HK-2 (cell line): ENCODE data around the gene LTBP2.

Experiments
- DNase-seq: peaks from one replicate; pipeline ENCODE4 v3.0.0-alpha.2; 2018; ENCODE audit not compliant: unreplicated experiment

LTBP2 gene

DNA sequence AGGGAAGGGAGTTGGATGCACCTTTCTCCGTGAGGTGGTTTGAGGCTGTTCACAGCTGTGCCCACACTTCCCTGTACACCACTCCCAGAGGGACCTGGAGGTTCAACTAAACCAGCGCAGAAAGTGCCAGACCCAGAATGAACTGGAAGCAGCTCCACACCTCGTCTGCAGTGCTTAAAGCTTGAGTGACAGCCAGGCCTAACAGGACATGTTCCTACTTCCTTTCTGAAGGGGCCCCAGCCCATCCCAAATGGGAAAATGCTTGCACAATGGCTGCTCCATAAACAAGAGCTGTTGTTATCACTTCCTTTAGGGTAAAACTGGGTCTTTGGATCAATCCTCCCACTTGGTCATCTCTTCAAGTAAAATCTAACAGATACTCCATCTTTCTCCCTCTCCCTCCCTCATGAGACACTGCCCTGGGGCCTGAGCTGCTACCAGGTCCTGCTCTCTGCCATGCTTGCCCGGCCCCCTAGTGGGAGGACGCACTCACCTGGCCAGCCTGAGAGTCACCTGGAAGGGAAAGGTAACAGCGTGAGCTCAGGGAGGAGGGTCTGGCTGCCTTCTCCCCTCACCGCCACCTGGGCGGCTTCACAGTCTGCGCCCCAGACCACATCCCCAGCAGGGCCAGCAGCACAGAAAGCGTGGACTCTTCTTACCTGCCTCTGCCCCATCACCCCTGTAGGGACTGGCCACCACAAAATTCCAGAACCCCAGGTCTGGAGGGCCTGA lies 85.0 kb downstream of the LTBP2 start:
- no peak for DNase-seq

DNA sequence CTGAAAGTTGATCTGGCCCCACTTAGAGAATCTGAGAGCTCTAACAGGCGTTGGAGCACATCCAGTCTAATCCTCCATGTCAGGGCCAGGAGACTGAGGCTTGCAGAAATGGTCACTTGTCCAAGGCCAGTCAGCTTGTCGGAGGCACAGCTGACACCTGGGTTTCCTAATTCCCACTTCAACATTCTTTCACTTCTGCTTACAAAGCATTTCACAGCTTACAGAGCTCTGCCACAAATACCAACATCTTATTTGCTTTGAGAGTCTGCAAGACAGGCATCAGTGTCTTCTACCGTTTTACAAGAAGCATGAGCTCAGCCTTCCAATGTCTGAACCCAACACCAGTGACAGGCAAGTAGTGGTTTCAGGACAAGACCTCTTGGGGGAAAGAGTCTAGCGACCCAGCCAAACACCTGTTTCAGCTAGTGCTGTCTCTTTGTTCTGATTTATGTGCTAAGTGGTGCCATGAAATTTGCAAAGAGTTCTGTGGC lies 86.6 kb downstream of the LTBP2 start:
- no peak for DNase-seq

DNA sequence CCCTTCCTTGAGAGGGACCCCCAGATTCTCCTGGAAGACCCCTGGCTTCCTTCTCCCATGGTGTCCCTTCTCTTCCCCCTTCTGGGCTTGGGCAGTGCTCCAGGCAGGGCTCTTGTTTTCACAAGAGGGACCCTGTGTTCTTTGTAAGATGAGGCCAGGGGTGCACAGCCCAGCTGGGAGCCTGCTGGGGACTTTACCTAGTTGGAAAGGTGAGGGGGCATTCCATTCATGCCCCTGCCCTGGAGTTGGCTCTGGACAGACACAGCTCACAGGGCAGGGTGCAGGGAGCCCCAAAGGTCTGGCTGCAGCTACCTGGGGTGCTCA lies 87.3 kb downstream of the LTBP2 start:
- DNase-seq: no peak

DNA sequence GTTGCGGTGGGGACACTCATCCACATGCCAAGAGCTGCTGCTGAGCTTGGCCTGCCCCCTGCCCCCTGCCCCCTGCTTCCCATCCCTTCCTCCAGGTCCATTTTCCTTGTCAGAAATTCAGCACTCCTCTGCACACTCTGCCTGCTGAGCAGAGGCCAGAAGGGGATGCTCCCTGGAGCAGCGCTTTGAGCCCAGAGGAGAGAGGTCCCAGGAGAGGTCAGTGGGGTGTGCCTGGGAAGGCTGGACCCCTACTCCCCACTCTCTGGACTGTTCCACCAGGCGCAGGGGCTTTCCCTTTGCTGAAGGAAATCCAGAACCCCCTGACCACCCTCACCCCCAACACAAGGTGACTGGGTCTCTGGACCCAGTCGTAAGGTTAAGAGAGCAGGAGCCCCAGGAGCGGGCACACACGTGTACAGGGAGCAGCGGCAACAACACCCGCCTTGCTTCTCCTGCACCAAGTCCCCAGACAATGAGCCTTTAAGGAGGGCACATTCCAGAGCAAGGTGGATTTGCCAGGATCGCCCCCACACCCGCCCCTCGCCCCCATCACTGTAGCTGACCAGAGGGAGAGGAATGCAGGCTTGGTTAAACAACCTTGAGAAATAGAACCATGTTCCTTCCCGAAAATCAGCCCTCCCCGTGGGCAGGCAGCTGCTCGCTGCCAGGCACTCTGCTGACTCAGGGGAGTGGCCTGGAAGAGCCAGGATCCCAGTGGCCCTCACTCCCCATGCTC lies 87.8 kb downstream of the LTBP2 start:
- DNase-seq: no peak

DNA sequence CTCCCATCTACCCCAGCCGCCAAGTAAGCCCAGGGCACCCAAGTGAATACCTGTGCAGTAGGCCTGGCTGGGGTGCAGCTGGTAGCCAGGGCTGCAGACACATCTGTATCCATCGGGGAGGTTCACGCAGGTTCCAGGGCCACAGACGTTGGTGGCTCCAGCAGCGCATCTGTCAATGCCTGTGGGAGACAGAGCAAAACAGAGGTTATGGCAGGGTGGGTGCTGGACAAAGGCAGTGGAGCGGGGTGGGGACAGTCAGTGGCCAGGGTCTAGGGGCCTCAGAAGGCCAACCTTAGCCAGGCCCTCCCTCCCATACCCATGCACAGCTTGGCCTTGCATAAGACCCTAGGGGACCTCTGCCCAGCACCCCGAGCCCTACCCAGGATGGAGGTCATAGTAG lies 89.3 kb downstream of the LTBP2 start:
- no peak for DNase-seq

DNA sequence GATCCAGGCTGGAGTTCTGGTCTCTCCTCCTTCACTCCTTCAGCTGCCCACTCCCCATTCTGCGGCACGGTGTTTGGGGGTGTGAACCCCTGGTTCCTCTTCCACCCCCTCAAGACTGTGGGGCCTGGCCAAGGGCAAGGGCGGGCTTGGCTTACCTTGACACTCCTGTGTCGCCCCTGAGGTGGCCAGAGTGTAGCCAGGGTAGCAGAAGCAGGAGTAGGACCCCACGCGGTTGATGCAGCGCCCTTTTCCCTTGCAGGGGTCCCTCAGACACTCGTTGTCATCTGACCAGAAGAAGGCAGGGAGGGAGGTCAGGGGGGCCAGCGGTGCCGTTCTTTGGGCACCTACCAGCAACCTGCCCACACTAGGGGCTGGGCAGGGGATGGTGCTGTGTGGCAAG lies 90.3 kb downstream of the LTBP2 start:
- no peak for DNase-seq

DNA sequence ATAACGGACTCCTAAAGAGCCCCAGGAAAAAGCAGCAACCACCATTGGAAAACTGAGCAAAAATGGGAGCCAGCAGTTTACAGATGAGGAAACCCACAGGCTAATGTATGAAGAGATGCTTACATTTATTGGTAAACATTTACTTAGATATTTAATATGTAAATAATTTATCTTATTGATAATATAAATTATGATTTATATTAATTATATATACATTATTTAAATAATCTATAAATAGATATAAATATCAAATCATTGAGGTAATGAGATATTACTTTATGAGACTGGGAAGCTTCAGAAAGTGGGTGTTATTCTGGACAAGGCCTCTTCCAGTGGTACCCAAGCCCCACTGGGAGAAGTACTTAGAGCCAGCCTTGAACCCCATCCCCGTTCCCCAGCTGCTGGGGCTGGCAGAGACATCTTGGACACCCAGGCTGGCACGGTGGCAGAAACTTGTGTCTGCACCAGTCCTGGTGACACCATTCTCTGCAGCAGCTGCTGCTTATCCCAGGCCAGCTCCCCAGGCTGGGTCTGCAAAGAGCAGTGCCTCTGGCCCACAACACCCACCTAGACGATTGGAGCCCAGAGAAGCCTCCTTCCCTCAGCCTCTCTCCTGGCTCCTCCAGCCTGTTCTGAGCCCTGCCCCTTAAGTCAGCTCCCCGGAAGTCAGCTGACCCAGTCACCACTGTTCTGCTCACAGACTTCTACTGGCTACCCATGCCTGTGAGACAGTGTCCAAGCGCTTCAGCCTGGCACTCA lies 92.5 kb downstream of the LTBP2 start:
- DNase-seq: no peak

DNA sequence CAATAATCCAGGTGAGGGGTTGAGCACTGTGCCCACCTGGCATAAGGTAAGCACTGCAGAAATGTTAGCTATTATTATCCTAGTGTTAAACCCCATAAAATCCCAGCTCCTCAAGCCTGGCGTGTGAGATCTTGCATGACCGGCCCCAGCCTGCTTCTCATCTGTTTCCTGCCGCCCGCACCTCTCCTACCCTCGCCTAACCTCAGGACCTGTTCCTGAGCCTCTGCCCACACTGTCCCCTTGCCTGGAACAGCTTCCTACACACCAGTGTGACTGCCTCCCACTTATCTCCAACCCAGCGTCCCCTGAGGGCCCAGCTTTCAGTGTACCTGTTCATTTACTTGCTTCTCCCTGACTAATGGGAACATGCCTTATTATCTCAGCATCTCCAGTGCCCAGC lies 93.8 kb downstream of the LTBP2 start:
- DNase-seq: no peak

DNA sequence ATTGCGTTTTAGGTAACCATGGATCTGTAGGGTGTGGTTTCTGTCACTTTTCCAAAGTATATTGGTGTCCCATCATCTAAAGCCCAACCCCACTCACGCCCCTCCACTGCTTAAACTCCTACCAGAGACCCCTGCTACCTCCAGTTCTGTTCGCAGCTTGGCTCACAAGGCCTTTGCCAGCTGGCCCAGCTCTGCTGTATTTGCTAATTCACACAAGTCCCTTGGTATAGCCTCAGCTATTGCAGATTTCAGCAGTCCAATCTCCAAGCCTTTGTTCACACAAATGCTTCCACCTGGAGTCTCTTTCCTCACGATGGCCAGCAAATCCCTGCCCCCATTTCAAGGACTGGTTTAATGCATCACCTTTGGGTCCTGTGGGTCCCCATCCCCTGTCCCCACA lies 94.3 kb downstream of the LTBP2 start:
- no peak for DNase-seq

DNA sequence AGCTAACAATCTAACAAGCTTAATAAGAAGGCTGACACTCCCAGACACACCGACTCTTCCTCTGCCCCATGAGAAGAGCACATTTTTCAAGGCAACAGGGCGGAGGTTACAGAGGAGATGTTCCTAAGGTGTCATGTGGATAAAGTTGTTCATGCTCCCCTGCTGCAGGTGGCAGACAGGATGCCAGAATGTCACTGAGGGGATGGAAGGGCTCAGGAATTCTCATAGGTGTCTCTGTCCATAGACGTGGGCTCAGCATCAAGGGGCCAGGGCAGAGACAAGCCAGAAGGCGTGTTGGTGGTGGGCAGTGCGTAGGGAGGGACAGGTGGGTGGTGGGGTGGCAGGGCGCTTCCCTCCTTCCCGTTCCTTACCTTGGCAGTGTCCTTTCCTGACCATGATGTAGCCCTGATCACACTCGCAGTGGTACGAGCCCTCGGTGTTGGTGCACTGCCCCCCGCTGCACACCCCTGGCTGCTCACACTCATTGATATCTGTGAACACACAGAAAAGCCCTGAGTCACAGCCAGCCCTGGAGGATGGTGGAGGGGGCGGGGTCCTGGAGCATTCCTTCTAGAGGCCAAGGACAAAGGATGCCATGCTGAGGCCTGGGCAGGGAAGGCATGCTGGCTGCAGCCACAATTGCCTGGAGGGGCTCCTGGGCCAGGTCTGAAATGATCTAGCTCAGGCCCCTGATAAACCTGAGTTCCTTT lies 95.4 kb downstream of the LTBP2 start:
- DNase-seq: peak; percentile 39

DNA sequence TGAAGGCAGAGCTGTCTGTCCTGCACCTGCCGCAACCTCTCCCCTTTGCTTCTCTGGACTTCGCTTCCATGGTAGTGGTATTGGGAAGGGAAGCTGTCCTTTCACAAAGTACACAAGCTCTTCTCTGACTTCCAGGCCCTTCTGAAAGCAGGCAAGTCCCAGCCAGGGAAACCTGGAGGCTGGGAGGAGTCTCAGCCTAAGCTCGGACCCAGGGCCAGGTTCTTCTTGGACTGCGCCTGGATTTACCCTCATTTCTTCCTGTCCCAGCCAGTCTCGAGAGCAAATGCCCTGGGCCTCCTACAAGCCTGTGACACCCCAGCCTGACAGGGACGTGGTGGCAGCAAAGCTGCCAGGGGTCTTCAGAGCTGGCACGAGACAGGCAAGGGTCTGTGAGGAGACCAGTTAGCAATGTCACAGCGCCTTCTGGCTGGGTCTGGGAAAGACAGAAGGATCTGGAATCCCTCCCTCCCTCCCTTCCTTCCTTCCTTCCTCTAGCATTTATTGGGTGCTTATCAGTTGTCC lies 96.1 kb downstream of the LTBP2 start:
- DNase-seq: no peak

DNA sequence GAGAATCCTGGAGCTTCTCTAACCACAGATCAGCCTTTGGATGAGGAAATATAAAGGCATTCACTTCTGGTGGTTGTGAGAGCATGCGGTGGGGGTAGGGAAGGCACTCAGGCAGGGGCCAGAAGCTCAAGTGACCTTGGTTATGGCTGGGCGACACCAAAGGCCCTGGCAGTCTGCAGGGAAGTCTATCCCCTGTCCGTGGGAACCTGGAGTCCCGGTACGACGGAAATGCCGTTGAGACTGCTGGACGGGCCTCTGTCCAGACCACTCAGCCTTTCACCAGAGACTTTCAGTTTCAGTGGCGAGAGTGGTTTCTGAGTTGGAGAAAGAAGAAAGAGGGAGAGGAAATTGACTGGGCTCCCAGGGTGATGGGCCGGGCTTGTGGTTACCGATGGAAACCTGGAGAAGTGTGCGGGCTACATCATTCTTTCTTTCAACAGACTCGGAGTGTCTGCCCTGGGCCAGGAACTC lies 97.5 kb downstream of the LTBP2 start:
- DNase-seq: peak; percentile 64

DNA sequence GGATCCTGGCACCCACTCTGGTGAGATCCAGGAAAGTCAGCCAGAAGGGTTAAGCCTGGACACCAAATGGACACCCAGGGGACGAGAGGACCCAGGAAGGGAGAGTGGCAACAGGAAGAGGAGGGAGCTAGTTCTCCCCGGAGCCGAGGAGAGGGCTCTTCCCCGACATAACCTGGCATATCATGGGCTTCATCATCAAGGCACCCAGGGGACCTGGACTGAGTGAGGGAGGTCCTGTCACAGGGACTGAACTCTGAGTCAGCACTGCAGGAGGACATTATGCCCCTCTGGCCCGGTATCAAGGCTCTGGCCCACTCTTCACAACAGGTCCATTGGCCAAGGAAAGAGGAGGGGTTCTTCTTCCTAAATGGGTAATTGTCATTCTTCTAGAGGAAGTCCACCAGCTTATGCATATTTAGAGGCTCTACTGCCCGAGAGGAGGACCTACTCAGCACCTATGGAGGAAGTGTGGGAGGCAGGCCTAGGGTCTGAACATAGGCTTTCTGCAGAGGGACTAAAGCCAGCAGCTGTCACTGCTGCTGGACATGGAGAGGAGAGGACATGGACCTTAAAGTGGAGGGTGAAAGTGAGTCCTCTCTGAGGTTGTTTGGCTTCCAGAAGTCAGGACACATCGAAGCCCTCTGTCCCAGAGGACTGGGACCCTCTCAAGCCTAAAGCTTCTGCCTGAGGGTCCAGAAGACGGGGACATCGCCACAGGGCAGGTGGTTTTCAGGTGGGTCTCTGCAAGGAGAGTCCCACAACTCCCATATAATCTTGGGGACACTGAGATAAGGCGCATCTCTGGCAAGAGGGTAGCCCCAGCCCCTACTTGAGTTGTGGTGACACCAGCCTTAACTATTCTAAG lies 99.8 kb downstream of the LTBP2 start:
- no peak for DNase-seq

DNA sequence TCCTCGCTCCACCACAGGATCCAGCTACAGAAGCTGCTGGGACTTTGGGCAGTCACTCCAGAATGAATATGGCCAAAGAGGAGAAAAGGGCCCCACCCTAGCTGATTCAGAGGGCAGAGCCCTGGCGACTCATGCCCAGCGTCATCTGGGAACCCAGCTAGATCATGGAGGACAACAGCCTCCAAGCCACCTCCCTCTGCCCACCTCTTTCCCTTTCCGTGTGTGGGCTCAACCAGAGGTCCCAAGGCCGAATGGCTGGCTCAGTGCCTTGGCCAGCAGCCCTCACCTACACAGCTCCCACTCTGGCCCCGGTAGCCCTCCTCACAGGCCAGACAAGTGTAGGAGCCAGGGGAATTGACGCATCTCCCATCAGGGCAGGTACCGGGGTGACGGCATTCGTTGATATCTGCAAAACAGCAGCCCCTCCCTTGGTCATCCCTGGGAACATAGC lies 101.1 kb downstream of the LTBP2 start:
- DNase-seq: peak; percentile 41

DNA sequence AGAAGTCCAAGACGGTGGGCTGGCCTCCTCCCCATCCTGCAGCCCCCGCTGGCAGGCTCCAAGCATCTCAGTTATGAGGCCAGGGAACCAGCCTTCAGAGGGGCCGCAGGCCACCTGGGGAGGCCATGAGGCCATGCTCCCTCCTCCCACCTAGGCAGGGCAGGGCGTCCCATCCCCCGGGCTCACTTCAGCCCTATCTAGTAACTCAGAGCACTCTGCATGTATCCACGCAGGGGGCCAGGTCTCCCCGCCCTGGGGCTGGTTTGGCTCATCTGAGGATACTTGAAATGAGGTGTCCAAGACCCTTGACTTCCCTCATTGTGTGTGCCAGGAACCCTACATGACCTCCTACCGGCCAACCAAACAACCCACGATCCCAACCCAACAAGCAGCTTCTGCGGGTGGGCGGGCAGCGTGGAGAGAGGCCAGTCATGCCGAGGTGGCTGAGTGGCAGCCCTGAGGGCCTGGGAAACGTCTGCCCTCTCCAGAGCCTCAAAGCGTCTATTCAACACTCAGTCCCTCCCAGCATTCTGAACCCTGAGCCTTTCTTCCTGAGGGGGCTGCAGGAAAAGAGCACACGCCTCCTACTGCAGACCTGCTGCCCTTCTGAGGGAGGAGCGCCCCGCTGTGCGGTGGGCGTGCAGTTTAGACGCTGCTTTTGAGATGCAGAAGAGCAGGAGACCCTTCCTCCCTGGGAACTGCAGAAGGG lies 101.7 kb downstream of the LTBP2 start:
- no peak for DNase-seq

DNA sequence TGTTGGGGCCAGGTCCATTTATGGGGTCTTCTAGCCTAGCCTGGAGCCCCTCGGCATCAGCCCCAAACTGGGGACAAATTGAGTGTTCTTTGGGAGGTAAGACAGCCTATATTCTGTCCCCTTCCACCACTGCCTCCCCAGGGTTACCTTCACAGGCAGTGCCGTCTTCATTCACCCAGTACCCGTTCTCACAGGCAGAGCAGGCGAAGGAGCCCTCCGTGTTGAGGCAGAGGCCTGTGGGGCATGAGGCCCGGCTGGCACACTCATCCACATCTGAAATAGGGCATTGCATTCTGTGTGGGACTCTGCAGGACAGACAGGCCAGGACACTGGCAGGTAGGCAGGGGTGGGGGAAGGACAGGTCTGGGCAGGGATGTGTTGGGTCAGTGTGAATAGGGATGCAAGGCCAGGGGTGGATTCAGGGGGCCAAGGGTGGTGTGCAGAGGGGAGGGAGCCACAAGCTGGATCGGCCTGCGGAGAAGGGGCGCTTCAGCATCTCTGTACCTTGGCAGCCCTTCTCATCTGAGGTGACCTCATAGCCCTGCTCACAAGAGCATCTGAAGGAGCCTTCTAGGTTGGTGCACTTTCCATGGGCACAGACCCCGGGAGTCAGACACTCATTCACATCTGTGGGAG lies 102.3 kb downstream of the LTBP2 start:
- no peak for DNase-seq

DNA sequence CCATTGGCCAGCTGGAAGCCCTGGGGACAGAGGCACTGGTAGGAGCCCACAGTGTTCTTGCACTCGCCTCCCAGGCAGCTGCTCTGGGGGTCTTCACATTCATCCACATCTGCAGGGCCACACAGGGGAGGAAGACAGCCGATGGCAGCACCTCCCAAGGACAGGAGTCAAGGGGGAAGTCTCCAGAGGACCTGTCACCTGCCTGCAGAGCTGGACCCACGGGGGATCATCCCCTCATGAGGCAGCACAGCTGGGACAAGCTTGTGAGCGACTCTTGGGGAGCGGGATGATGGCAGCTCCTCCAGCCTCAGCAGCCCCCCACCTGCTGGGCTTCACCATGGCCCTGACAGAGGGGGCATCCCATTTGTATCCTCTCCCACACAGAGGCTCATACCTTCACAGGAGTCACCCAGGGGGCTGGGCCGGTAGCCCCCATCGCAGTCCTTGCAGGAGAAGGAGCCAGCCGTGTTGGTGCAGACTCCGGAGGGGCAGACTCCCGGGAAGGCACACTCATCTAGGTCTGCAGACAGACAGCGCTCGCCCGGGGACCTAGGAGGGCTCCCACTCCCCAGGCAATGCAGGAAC lies 103.1 kb downstream of the LTBP2 start:
- no peak for DNase-seq

DNA sequence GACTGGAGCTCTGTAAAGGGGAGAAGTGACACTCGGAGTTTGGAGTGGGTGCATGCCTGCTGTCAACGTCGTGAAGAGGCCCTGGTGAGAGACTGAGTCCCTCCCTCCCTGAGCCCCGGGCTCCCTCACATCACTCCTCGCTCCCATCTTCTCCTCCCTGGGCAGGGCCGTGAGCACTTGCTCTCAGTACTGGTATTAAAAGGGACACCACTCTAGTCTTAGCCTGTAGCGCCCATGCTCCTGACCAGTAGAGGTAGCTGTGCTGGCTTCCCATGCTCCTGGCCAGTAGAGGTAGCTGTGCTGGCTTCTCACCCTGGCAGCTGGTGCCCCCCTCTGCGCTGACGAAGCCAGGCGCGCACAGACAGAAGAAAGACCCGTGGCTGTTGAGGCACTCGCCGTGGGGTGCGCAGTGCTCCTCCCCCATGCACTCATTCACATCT lies 103.7 kb downstream of the LTBP2 start:
- no peak for DNase-seq

DNA sequence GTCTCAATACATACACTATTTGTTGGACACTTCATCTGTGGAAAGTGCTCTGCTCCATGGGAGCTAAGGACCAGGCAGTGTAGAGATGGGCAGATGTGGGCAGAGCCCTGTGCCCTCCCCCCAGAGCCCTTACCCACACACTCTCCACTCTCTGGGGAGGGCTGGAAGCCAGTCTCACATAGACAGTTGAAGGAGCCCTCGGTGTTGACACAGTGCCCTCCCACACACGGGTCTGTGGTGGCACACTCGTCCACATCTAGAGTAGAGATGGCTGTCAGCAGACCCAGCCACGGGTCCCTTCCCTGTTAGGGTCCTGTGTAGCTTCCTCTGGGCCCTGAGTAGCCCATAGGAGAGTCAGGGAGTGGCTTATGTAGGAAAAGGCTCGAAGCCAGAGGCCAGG lies 104.2 kb downstream of the LTBP2 start:
- no peak for DNase-seq
